ENCODE data around the gene ROBO1.

The ROBO1 gene

DNA sequence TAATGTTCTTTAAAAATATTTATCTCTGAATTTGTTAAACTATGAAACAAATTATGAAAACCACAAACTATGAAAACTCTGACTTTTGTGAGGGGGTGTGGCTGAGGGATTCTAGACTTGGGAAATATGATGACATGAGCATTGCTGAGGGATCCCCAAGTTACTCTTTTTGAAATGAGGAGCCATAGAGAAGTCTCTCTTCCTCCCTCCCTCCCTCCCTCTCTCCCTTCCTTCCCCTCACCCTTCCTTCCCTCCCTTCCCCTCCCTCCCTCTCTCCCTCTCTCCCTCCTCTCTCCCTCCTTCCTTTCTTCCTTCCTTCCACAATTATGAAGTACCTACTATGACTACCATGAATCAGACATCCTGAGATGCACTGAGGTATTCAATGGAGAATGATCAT is 673.1 kb downstream of the ROBO1 start:
- no peak for TF ChIP-seq POLR2A (IDR thresholded peaks at IDR 0.05; ENCODE audit: low read depth, low read length)
- DNase-seq (ENCODE audit: insufficient read length, low spot score) = no peak
- FAIRE-seq = no peak

DNA sequence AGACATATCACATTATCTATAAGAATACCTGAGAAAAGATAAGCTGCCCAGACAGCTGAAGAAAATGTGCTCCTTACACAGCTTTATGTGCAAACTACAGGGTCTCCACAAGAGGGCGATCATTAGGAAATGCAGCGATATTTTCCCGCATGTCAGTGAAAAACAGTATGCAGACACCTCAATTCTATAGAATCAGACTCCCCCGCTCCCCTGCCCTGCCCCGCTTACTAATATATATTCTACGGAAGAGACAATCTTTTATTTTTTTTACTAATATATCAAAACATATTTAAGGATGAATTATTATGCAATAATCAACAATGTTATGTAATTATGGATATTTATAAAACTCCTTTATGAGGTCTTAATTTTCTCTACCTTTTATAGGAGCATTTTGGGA is 681.3 kb downstream of the ROBO1 start:
- TF ChIP-seq POLR2A (IDR thresholded peaks at IDR 0.05; ENCODE audit: low read depth, low read length) = no peak
- FAIRE-seq (peak; percentile 88), DNase-seq (ENCODE audit: insufficient read length, low spot score) (no peak)

DNA sequence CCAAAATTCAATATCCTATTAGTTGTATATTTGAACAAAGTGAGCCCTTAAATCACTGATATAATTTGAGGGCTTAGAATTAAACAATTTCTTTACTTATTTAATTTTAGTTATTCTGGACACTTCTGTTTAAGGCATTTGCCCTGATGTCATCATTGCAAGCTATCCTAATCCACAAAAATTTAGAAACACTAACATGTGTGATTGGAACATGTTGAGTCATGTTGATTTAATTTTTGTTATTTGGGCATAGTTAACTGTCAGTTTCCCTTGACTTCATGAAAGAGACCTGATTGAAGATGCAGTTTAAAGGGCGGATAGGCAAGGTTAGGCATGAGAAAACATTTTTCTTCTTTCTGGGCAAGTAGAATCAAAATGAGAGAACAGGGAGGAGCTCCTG is 682.6 kb downstream of the ROBO1 start:
- TF ChIP-seq POLR2A (IDR thresholded peaks at IDR 0.05; ENCODE audit: low read depth, low read length) = no peak
- FAIRE-seq = no peak
- DNase-seq (ENCODE audit: insufficient read length, low spot score) = no peak

DNA sequence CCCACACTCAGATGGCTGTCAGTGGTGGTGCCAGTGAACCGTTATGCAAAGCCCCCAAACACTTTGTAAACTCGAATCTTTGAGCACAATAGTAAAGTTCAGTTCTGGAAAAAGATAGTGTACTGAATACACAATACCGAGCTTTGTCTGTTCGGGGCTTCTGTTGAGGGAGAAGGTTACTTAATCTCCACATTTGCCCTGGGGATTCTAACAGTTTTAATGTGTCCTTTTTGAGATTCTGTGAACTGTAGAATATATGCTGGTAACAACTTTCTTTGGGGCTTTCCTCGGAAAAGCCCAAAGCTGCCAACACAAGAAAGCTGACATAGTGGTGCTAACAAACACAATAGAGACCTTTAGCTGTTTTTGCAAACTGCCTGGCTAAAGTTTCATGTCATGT is 686.5 kb downstream of the ROBO1 start:
- FAIRE-seq = no peak

DNA sequence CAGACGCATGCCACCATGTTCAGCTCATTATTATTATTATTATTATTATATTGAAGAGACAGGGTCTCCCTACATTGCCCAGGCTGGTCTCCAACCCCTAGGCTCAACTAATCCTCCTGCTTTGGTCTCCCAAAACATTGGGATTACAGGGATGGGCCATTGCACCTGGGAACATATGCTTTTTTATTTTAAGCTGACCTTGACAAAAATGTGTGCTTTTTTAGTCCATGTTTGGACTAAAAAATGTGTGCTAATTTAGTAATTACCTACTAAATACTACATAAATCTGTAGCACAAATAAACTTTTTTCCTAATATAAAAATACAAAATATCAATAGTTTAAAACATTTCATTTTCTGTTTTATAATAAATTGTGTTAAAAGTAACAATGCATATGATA is 693.2 kb downstream of the ROBO1 start:
- no peak for TF ChIP-seq POLR2A (IDR thresholded peaks at IDR 0.05; ENCODE audit: low read depth, low read length)
- DNase-seq (ENCODE audit: insufficient read length, low spot score) = no peak
- FAIRE-seq = no peak

More for the DNA sequence above, 686.5 kb downstream of the ROBO1 start:
- DNase-seq (ENCODE audit: insufficient read length, low spot score) = no peak
- TF ChIP-seq POLR2A (IDR thresholded peaks at IDR 0.05; ENCODE audit: low read depth, low read length) = no peak

DNA sequence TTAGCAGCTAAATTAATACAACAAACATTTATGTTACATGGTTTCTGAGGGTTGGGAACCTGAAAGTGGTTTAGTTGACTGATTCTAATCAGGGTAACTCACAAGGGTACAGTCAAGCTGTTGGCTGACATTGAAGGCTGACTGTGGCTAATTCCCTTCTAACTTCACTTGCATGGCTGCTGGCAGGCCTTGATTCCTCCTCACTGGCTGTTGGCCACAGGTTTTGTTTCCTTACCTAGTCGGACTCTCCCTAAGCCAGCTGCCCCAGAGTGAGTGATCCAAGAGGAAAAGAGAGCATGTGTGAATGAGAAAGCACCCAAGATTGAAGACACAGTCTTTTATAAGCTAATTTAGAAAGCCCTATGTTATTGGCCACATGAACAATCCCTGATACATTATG is 700.1 kb downstream of the ROBO1 start:
- no peak for DNase-seq (ENCODE audit: insufficient read length, low spot score)
- TF ChIP-seq POLR2A (IDR thresholded peaks at IDR 0.05; ENCODE audit: low read depth, low read length) = no peak
- no peak for FAIRE-seq

DNA sequence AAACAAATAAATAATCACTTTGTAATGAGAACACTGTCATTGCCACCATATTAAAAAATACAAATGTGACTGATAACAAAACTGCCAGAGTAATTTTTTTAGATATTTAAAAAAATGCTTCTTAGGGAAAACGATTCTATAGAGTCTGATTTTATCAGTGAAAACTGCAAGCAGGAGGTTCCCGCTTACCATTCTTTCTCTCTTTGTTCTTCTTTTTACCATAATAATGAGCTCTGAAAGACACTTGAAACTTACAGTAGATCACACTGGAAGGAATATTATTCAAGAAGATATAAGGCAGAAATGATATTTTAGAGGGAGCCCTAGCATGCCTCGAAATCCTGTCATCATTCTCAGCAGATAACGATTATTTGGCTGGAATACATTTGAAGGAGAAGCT is 701.3 kb downstream of the ROBO1 start:
- DNase-seq (ENCODE audit: insufficient read length, low spot score) = no peak
- TF ChIP-seq POLR2A (IDR thresholded peaks at IDR 0.05; ENCODE audit: low read depth, low read length) = no peak
- FAIRE-seq = no peak

DNA sequence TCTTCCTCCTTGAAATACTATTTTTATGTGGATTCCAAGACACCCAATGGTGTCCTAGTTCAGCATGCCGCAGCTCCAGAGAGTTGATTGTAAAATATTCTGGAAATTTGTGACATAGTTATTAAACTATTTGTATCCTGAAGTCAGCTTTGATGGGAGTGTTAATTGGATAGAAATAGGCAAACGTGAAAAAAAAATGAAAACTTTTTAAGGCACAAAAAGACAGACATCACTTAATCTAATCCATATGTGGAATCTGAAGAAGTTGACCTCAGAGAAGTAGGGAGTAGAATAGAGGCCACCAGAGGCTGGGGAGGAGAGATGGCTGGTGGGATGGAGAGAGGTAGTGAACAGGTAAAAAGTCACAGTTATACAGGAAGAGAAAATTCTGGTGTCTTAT is 704.2 kb downstream of the ROBO1 start:
- DNase-seq (ENCODE audit: insufficient read length, low spot score) (no peak), FAIRE-seq (no peak)
- no peak for TF ChIP-seq POLR2A (IDR thresholded peaks at IDR 0.05; ENCODE audit: low read depth, low read length)

DNA sequence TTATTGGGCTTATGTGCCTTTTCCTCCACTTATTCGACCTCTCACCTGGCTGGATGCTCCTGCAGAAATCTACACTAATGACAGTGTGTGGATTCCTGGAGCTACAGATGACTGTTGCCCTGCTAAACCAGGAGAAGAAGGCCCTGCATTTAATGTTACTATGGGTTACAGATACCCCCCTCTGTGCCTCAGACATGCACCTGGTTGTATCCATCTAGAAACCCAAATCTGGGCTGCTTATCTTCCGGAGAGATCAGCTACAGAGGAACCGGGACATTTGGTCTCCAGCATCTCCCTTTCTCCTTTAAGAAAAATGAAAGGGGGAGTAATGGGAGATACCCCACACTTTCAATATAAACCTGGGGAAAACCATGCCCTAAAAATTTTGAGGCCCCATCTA is 710.0 kb downstream of the ROBO1 start:
- FAIRE-seq (no peak), DNase-seq (ENCODE audit: insufficient read length, low spot score) (no peak)
- TF ChIP-seq POLR2A (IDR thresholded peaks at IDR 0.05; ENCODE audit: low read depth, low read length) = no peak

DNA sequence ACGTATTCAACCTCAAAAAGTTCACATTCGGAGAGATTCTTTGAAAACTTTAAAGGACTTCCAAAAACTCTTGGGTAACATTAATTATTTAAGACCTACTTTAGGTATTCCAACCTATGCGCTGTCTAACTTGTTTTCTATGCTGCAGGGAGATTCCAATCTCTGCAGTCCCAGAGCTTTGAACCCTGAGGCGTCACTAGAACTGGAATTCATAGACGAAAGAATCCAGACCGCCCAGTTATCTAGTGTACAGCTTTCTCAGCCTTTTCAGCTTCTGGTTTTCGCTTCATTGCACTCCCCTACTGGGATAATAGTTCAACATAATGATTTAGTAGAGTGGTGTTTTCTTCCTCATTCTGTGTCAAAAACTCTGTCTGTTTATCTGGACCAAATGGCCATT is 711.3 kb downstream of the ROBO1 start:
- FAIRE-seq (no peak), DNase-seq (ENCODE audit: insufficient read length, low spot score) (no peak)
- TF ChIP-seq POLR2A (IDR thresholded peaks at IDR 0.05; ENCODE audit: low read depth, low read length) = no peak

DNA sequence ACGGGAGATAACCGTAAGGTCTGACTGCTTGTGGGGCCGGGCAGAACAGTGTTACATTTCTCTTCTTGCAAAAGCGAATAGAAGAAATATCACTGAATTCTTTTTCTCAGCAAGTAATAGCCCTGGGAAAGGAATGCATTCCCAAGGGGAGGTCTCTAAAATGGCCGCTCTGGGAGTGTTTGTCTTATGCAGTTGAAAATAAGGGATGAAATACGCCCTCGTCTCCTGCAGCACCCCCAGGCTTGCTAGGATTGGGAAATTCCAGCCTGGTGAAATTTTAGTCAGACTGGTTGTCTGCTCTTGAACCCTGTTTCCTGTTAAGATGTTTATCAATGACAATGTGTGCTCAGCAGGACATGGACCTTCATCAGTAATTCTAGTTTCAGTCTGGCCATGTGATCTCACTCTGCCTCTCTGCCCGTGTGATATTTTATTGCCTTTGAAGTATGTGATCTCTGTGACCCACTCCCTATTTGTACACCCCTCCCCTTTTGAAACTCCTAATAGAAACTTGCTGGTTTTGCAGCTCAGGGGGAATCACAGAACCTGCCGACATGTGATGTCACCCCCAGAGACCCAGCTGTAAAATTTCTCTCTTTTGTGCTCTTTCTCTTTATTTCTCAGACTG is 715.6 kb downstream of the ROBO1 start:
- TF ChIP-seq POLR2A (IDR thresholded peaks at IDR 0.05; ENCODE audit: low read depth, low read length) = no peak
- DNase-seq (ENCODE audit: insufficient read length, low spot score) (no peak), FAIRE-seq (no peak)

DNA sequence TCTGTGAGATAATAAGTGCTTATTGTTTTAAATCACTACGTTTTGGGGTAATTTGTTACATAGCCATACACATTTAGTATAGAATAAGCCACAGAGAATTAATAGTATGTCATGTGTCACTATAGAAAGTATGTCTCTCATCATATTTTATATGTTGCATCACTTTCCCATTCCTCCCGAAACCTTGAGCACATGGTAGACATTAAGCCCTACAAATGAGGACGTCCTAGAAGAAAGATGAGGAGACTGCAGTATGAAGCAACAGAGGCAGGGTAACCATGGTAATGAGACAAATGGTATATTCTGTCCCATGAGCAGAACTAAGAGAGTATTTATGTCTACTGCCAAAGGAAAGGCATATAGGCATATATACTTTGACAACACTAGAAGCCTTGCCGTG is 720.2 kb downstream of the ROBO1 start:
- DNase-seq (ENCODE audit: insufficient read length, low spot score) (no peak), FAIRE-seq (no peak)
- TF ChIP-seq POLR2A (IDR thresholded peaks at IDR 0.05; ENCODE audit: low read depth, low read length) = no peak

DNA sequence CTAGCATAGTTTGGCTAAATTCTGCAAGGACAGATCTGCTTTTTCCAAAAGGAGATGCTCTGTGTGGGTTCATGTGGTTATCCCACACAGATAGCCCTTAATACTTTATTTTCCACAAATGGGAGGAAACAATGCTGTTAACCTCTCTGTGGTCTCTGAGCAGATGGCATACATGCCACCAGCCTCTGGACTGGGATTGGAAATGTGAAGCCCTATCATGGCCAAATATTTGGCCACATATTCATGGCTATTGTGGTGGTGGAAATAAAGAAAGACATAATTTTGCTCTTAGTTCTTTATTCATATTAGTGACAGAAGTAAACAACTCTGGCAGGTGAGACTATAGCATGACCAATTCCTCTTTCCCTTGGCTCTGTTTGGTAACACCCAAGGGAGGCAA is 726.2 kb downstream of the ROBO1 start:
- DNase-seq (ENCODE audit: insufficient read length, low spot score) (no peak), FAIRE-seq (no peak)
- no peak for TF ChIP-seq POLR2A (IDR thresholded peaks at IDR 0.05; ENCODE audit: low read depth, low read length)

DNA sequence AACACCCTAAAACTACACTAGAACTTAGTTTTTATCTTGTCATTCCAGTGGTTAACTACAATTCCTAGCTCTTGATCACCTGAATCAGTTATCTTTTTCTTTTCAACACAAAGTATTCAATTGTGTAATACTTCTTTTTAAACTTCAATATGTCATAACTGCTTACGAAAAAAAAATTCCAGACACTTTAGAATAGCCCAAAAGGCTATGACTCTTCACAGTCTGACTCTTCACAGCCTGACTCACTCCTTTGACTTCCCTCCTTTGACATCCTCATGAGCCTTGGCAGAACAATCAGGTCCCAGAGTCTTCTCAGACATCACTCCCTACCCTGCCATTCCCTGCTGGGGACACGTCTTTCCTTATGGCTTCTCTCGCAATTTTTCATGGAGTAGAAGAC is 727.1 kb downstream of the ROBO1 start:
- no peak for TF ChIP-seq POLR2A (IDR thresholded peaks at IDR 0.05; ENCODE audit: low read depth, low read length)
- FAIRE-seq = peak; percentile 93
- DNase-seq (ENCODE audit: insufficient read length, low spot score) = no peak

DNA sequence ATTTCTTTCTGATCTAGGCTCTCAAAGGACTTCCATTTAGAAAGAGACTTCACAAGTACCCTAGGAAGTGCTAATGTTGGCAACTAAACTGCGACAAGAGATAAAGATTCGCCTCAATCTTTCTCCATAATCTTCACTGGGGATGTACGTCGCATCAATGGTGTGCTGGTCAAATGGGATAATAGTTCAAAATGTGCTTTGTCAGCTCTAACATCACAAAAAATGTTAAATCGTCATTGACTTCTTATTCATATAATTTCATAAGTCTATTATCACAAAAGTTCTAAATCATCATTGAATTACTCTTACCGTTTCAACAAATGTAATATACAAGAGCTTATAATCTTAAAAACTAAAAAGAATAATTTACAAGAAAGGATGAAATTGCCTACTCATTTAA is 727.7 kb downstream of the ROBO1 start:
- no peak for DNase-seq (ENCODE audit: insufficient read length, low spot score)
- no peak for TF ChIP-seq POLR2A (IDR thresholded peaks at IDR 0.05; ENCODE audit: low read depth, low read length)
- FAIRE-seq = no peak

DNA sequence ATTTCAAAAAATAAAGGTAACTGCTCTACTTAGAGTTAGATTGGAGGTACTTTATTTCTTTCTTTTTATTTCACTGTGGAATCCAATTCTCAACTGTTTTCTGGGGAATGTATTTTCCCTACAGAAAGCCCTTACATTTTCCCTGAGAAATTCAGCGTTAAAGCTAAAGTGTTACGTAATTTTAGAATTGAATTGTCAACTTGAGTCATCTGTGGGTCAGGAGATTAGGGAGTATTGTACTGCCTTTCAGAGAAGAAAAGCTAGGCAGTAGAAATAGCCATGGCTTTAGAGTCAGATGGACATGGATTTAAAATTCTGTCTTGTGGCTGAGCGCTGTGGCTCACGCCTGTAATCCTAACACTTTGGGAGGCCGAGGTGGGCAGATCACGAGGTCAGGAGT is 728.6 kb downstream of the ROBO1 start:
- DNase-seq (ENCODE audit: insufficient read length, low spot score) (no peak), FAIRE-seq (peak; percentile 62)
- no peak for TF ChIP-seq POLR2A (IDR thresholded peaks at IDR 0.05; ENCODE audit: low read depth, low read length)

All from H54 (cell line).